GM12872 (cell line): Measurements from ENCODE around the gene CREB5.

Source experiments
- CTCF ChIP-seq: IDR thresholded peaks from 3 replicates; pipeline ENCODE4 v1.5.1; 2011; ENCODE audit warnings: low read depth, mild to moderate bottlenecking, low read length, moderate library complexity; ENCODE audit not compliant: insufficient read depth

Gene CREB5

GRCh38 chr7:28505867-28506266 is 93.5 kb downstream of the CREB5 start:
- no peak for TF ChIP-seq CTCF

- TF ChIP-seq CTCF = no peak
These were observed 95.4 kb downstream of the CREB5 start for GRCh38 chr7:28507525-28508282.

- no peak for TF ChIP-seq CTCF
These were observed 97.1 kb downstream of the CREB5 start for GRCh38 chr7:28509251-28510025.

GRCh38 chr7:28510026-28510369 is 97.7 kb downstream of the CREB5 start:
- no peak for TF ChIP-seq CTCF

- TF ChIP-seq CTCF = no peak
These were observed 100.5 kb downstream of the CREB5 start for GRCh38 chr7:28512668-28513440.

GRCh38 chr7:28516390-28517172 is 104.3 kb downstream of the CREB5 start:
- TF ChIP-seq CTCF = no peak
